Measurements from ENCODE around the gene ZP1.
"Not testable (repeated sequence)": the region's sequence is repeated elsewhere in the genome, so short reads cannot be mapped to it uniquely, and the experiment has no call there.

Gene ZP1

DNA sequence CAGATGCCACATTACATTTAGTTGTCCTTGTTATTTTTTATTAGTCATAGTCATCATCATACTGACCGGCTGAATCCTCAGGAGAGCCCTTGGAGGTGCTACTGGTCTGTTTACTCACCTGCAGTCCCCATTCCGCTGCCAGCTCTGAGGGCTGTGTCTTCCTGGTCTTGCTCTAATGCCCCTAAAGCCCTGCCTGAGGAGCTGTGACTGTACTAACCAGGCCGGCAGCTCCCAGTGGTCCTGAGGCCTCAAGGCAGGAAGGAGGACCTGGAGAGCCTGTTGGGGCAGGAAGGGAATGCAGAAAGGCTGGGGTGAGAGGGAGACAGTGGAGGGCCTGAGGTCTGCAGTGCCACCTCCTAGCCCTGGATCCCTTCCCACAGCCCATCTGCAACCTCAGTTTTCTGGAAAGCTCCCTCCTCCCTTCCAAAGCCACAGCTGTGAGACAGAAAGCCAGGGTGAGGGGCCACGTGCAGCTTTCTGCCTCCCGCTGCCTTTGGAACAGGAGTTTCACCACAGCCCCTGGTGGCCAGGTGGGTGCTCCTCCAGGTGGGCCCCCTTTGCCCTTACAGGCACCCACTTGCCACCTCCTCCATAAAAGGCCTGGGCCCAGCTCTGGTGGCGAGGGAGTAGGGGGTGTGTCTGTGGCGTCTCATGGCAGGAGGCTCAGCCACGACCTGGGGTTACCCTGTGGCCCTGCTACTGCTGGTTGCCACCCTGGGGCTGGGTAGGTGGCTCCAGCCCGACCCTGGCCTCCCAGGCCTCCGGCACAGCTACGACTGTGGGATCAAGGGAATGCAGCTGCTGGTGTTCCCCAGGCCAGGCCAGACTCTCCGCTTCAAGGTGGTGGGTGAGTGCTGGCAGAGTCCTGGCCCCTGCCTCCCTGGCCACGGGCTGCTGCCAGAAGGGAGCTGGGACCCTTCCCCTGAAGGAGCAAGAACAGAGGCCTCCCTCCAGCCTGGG lies at the start of gene ZP1:
Gene ZP1, plus strand, starts transcription at position 632 of the 960 bp plus-strand sequence. Its CDS starts 20 bp downstream, at position 652.
- no peak for DNase-seq

- DNase-seq = no peak
These were observed 49.3 kb upstream of the ZP1 start for GRCh38 chr11:60818057-60818456.

DNA sequence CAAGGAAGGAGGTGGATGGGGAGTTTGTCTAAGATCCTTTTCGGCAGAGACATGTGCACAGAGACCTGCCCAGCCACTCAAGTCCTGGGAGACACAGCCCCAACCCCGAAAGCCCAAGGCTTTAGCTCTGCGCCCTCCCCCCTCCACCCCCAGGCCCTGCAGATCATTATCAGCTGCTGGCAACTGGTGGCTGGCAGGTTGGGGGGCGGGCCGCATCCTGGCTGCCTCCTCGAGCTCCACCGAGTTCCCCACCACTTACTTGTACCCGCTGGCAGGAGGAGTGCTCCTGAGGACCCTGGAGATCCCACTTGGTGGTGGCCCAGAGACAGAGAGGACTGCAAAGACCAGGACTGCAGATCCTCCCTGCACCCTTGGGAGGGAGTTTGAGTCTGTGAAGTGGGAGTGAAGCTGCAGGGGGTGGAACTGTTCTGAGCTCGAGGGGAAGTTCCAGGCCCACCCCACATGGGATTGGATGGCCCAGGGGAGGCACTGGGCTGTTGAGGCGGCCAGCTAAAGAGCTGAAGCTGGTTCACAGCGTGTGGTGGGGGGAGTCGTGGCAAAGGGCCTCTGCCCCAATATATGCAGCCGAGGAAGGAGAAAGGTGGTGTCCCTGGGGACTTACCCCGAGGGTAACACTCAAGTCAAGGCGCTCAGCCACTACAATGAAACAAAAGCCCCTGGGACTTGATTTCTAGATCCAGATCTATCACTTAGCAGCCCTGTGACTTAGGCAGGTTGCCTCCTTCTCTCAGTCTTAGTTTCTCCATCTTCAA lies 45.3 kb upstream of the ZP1 start:
- no peak for DNase-seq

DNA sequence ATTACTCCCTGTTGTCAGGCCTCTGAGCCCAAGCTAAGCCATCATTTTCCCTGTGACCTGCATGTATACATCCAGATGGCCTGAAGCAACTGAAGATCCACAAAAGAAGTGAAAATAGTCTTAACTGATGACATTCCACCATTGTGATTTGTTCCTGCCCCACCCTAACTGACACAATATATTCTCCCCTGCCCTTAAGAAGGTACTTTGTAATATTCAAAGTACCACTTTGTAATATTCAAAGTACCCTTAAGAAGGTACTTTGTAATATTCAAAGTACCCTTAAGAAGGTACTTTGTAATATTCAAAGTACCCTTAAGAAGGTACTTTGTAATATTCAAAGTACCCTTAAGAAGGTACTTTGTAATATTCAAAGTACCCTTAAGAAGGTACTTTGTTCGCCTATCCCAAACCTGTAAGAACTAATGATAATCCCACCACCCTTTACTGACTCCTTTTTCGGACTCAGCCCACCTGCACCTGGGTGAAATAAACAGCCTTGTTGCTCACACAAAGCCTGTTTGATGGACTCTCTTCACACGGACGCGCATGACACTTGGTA lies 43.5 kb upstream of the ZP1 start:
- not testable (repeated sequence) for DNase-seq

DNA sequence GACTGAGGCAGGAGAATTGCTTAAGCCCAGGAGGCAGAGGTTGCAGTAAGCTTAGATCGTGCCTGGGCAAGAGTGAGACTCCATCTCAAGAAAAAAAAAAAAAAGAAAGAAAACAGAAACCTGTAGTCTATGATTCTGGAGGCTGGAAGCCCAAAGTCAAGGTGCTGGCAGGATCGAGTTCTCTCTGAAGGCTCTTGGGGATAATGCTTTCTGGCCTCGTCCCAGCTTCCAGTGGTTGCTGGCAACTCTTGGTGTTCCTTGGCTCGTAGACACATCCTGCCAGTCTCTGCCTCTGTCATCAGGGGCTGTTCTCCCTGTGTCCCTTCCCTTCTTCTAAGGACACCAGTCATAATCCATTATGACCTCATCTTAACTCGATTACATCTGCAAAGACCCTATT lies 42.2 kb upstream of the ZP1 start:
- no peak for DNase-seq

DNA sequence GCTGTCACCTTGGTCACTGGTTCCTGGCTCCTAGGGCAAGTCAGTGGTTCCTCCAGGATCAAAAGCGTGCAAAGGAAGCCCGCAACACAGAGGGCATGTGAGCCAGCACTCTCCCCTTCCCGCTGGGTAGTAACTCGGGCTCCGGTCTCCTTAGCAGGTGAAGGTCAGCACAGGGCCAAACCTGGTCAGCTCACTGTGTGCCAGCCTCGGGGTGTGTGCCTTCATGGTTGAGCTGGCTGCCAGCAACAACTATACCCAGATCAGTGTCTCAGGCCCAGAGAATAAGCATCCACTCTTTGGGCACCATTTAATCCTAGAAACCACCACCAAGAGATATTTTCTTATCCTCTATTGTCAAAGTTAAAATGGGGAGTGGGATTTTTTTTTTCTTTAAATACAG lies 41.6 kb upstream of the ZP1 start:
- no peak for DNase-seq

GRCh38 chr11:60830478-60831142 lies 36.7 kb upstream of the ZP1 start:
- DNase-seq = no peak

DNA sequence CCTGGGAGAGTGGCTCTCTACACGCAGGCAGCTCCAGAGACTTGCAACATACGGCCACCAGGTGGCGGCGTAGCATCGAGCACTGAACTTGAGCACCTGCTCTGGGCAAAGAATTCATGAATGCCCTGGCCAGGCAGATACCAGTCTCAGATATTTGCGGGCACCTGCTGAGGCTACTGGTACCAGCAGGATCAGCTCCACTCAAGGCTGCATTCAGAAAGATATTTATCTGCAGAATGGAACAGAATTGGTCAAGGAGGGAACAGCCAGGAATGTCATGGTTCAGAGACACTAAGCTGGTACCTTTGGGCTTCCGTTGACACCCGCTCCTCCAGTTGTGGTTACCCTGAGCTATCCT lies 36.2 kb upstream of the ZP1 start:
- DNase-seq = peak; percentile 70

DNA sequence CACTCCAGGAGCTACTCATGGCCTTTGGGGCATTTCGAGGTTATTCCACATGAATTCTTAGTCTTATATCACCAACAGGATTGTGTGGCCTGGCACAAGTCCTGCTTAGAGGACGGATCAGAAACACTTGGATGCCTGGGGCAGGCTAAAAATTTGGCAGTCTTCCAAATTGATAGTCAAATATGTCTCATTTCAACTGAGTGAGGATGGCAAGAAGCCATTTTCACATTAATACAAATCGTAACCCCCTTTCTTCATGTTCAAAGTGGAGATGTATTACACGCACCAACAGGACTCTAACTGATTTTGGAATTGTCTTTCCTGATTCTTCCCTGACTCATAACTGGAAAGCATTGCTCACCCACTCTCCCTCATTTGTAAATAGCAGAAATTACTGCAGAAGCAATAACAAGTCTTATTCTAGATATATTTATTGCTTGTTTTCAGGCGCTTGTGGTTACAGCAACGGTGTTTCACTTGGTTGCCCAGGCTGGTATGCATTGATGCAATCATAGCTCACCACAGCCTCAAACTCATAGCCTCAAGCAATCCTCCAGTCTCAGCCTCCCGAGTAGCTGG lies 35.8 kb upstream of the ZP1 start:
- DNase-seq = no peak

DNA sequence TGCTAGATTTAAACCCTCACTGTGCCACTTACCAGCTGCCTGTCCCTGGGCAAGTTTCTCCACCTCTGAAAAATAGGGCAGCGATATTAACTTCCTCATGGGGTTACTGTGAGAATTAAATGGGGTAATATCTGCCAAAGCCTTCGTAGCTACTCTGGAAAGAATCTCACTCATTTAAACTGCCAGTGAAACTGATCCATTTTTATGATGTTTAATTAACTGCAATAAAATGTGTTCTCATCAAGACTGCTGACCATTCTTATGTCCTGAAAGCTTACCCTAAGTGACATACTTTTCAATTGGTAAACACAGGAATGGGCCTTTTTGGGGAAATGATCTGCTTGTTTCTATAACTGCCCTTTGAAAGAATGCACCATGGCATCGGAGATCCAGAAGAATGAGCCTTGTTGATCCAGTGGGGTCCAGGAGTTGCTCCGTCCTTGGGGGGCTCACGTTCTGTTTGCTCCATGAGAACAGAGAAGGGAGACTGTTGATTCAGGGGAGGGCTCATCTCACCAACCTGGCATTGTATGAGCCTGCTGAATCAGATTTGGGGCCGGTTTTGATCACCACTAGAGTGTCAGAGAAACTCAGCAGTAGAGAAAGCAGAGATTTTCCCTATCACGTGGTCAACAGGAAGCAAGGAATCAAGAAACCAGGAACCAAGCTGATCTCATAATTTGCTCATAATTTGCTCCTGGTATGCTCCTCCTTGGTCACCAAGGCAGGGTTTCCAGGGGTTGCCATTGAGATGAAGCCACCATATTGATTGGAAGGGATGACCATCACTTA lies 32.4 kb upstream of the ZP1 start:
- no peak for DNase-seq

DNA sequence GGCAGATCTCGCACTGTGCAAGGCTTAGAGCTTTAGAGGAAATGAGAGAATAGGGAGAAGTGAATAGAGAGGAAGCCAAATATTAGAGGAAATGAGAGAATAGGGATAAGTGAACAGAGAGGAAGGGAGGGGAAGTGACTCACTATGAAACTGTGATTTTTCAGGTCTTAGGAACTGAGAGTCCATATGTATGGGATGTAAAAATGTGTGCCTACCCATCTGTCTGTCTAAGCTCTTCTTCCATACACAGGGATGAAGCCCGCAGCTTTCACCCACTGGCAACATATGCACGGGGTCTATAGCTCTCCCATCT lies 31.9 kb upstream of the ZP1 start:
- DNase-seq = no peak

- DNase-seq = no peak
These were observed 30.4 kb upstream of the ZP1 start for GRCh38 chr11:60836866-60837515.

DNA sequence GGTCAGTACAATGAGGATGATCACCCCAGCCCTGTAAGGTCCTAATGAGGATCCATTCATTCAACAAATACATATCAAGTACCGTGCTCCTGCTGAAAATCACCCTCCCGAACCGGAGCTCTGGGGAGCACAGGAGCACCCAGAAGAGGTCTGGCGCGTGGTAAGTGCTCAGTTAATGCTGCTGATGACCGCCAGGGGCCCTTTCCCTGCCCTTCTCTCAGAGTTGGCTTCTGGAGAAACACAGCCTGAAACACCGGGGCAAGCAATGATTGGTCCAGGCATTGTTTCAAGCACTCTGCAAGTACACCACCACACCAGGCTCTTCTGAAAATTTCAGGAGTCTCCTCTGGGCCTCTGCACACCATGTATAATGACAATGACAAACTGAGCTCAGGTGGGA lies 29.2 kb upstream of the ZP1 start:
- no peak for DNase-seq

DNA sequence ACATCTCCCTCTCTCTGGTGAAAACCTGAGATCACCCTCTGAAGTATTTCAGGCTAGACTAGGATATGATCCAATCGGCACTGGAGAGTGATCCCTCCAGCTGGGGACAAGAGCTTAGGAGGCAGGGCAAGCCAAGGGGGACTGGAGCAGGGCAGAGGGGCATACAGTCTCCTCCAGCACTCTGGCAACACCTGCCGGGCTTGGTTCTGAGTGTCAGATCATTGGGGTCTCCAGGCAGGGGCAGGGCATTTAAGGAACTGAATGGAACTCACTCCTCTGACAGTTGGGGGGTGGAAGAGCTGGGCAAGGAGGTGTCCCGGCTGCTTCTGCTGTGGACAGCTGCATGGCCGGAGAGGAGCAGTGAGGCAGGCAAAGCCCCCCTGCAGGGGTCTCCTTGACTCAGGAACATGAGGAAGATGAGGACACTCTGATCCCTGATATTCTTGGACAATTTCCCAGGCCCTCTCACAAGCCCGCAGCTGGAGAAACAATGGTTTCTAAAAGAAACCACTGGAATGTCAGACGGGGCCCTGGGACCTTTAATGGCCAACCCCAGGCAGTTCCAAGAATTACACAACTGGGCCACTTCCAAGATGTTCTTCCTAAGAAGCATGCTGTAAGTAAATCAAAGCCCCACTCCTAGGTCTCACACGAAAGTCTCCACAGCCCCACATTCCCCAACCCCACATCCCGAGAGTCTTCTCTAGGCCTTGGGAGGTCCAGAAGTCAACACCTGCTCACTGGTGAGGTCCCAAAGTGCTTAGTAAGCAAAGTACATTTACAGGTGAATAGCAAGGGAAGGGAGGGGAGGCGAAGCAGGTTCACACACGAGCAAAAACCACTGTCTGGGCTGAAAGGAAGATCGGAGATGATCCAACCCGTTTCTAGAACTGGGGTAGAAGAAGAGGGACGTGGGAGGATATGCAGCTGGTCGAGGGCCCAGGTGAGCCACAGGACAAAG lies 26.6 kb upstream of the ZP1 start:
- DNase-seq = no peak

DNA sequence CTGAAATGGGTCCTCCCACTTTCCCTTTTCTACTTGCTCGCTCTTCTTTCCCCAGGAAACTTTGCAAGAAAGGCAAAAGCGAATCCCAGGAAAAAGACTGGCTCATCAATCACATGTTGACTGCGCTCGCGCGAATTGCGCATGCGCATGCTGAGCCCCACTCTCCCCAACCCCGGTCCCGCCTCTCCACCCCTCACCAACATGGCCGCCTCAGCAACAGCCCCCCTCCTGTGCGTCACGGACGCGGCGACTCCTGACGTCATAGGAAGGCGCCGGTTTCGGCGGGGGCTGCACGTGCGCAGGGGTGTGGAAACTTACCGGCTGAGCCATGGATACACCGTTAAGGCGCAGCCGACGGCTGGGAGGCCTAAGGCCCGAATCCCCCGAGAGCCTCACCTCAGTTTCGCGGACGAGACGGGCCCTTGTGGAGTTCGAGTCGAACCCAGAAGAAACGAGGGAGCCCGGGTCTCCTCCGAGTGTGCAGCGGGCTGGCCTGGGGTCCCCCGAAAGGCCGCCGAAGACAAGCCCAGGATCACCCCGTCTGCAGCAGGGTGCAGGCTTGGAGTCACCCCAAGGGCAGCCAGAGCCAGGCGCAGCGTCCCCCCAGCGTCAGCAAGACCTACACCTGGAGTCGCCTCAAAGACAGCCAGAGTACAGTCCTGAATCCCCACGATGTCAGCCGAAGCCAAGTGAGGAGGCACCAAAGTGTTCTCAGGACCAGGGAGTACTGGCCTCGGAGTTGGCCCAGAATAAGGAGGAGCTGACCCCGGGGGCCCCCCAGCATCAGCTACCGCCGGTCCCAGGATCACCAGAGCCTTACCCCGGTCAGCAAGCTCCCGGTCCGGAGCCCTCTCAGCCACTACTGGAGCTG lies 25.3 kb upstream of the ZP1 start, which contains the start of gene CCDC86:
Gene CCDC86, plus strand, starts transcription at position 317 of the 871 bp plus-strand sequence. Its CDS starts 12 bp downstream, at position 329.
- DNase-seq = no peak

- DNase-seq = no peak
These were observed 24.4 kb upstream of the ZP1 start for GRCh38 chr11:60842668-60843600.

- no peak for DNase-seq
These were observed 23.1 kb upstream of the ZP1 start for GRCh38 chr11:60844045-60844869.
